Ecto neural progenitor cell (in vitro differentiated cells): Measurements from ENCODE around the gene IDE.
"Not testable (repeated sequence)": the region's sequence is repeated elsewhere in the genome, so short reads cannot be mapped to it uniquely, and the experiment has no call there.

Experiments
- DNase-seq: peaks from one replicate; pipeline ENCODE4 v3.0.0-alpha.2; 2018; ENCODE audit warnings: low spot score

The IDE gene

GRCh38 chr10:92573798-92574547 is at the start of gene IDE:
IDE (minus strand) TSS chr10:92574093; CDS start chr10:92574019, 74 bp downstream.
- peak; percentile 96 for DNase-seq

GRCh38 chr10:92619368-92619767 is 45.5 kb upstream of the IDE start:
- DNase-seq: no peak

GRCh38 chr10:92615515-92615914 is 41.6 kb upstream of the IDE start:
- no peak for DNase-seq

GRCh38 chr10:92604841-92605240 is 30.9 kb upstream of the IDE start:
- DNase-seq: no peak

- DNase-seq: no peak
Observed at GRCh38 chr10:92598321-92598720, 24.4 kb upstream of the IDE start.

GRCh38 chr10:92595505-92595904 is 21.6 kb upstream of the IDE start:
- DNase-seq: no peak

- DNase-seq: no peak
Observed at GRCh38 chr10:92593619-92594588, 20.0 kb upstream of the IDE start.

GRCh38 chr10:92592761-92593618 is 19.1 kb upstream of the IDE start, which contains the start of gene KIF11:
KIF11 (plus strand) TSS chr10:92593130; CDS start chr10:92593376, 246 bp downstream.
- peak; percentile 97 for DNase-seq

GRCh38 chr10:92591550-92592022 is 17.7 kb upstream of the IDE start:
- DNase-seq: peak; percentile 83

- DNase-seq: peak; percentile 71
Observed at GRCh38 chr10:92590623-92591549, 17.0 kb upstream of the IDE start.

GRCh38 chr10:92582347-92582746 is 8.5 kb upstream of the IDE start:
- DNase-seq: not testable (repeated sequence)

- DNase-seq: no peak
Observed at GRCh38 chr10:92575961-92576360, 2.1 kb upstream of the IDE start.

GRCh38 chr10:92574548-92575261 is 812 bp upstream of the IDE start:
- DNase-seq: no peak

GRCh38 chr10:92573091-92573797 is 649 bp downstream of the IDE start:
- no peak for DNase-seq

GRCh38 chr10:92572362-92573090 is 1.4 kb downstream of the IDE start:
- DNase-seq: peak; percentile 49

- DNase-seq: no peak
Observed at GRCh38 chr10:92571649-92572048, 2.2 kb downstream of the IDE start.

GRCh38 chr10:92569663-92570062 is 4.2 kb downstream of the IDE start:
- not testable (repeated sequence) for DNase-seq

- no peak for DNase-seq
Observed at GRCh38 chr10:92569071-92569470, 4.8 kb downstream of the IDE start.
